MM.1S (cell line): Measurements from ENCODE around the gene PNMT.

Experiments used
- CTCF ChIP-seq: fragments of 300-600 bp; sonication (generic); IDR thresholded peaks from 2 replicates; pipeline ENCODE4 v1.5.1; 2016; ENCODE audit warnings: antibody characterized with exemption, low read length, mixed read lengths
- EZH2 ChIP-seq: fragments of 300-600 bp; sonication (generic); optimal IDR thresholded peaks from 2 replicates; pipeline ENCODE3; 2017; ENCODE audit warnings: low read depth, mild to moderate bottlenecking, antibody characterized with exemption, low read length, mixed read lengths
- EZH2phosphoT487 ChIP-seq: fragments of 300-600 bp; sonication (generic); IDR thresholded peaks from 2 replicates; pipeline ENCODE4 v1.6.1; 2018; ENCODE audit warnings: antibody characterized with exemption, low read length

DNA sequence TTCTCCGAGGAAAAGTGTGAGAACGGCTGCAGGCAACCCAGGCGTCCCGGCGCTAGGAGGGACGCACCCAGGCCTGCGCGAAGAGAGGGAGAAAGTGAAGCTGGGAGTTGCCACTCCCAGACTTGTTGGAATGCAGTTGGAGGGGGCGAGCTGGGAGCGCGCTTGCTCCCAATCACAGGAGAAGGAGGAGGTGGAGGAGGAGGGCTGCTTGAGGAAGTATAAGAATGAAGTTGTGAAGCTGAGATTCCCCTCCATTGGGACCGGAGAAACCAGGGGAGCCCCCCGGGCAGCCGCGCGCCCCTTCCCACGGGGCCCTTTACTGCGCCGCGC lies 31.5 kb downstream of the PNMT start, which contains the start of gene ERBB2:
- TF ChIP-seq CTCF (no peak), EZH2 (no peak), EZH2phosphoT487 (no peak)
